ENCODE data around the gene EEPD1.
"Not testable (repeated sequence)": the region's sequence is repeated elsewhere in the genome, so short reads cannot be mapped to it uniquely, and the experiment has no call there.

Gene EEPD1

GRCh38 chr7:36152756-36153570 is at the start of gene EEPD1:
TSS of gene EEPD1 (plus strand) at chr7:36153254. CDS start at chr7:36154325, 1,071 bp downstream.
- peak; percentile 100 for DNase-seq (ENCODE audit: low spot score)

GRCh38 chr7:36103837-36104561 is 49.1 kb upstream of the EEPD1 start:
- no peak for DNase-seq (ENCODE audit: low spot score)

GRCh38 chr7:36106972-36107908 is 45.8 kb upstream of the EEPD1 start:
- not testable (repeated sequence) for DNase-seq (ENCODE audit: low spot score)

GRCh38 chr7:36107926-36108631 is 45.0 kb upstream of the EEPD1 start:
- DNase-seq (ENCODE audit: low spot score) = no peak

- DNase-seq (ENCODE audit: low spot score) = no peak
Observed at GRCh38 chr7:36109013-36109627, 43.9 kb upstream of the EEPD1 start.

- no peak for DNase-seq (ENCODE audit: low spot score)
Observed at GRCh38 chr7:36110584-36110983, 42.5 kb upstream of the EEPD1 start.

- DNase-seq (ENCODE audit: low spot score) = no peak
Observed at GRCh38 chr7:36112969-36113368, 40.1 kb upstream of the EEPD1 start.

- DNase-seq (ENCODE audit: low spot score) = no peak
Observed at GRCh38 chr7:36114355-36114754, 38.7 kb upstream of the EEPD1 start.

GRCh38 chr7:36115448-36116321 is 37.4 kb upstream of the EEPD1 start:
- DNase-seq (ENCODE audit: low spot score) = peak; percentile 50

GRCh38 chr7:36116347-36117202 is 36.5 kb upstream of the EEPD1 start:
- peak; percentile 43 for DNase-seq (ENCODE audit: low spot score)

- no peak for DNase-seq (ENCODE audit: low spot score)
Observed at GRCh38 chr7:36117203-36117840, 35.7 kb upstream of the EEPD1 start.

- DNase-seq (ENCODE audit: low spot score) = no peak
Observed at GRCh38 chr7:36118344-36118743, 34.7 kb upstream of the EEPD1 start.

- no peak for DNase-seq (ENCODE audit: low spot score)
Observed at GRCh38 chr7:36119005-36119706, 33.9 kb upstream of the EEPD1 start.

GRCh38 chr7:36119983-36120646 is 32.9 kb upstream of the EEPD1 start:
- peak; percentile 3 for DNase-seq (ENCODE audit: low spot score)

- not testable (repeated sequence) for DNase-seq (ENCODE audit: low spot score)
Observed at GRCh38 chr7:36125630-36126029, 27.4 kb upstream of the EEPD1 start.

- DNase-seq (ENCODE audit: low spot score) = no peak
Observed at GRCh38 chr7:36127075-36127740, 25.8 kb upstream of the EEPD1 start.

All from CD4-positive, alpha-beta T cell treated with Interleukin-6 at 100 ng/mL for 8 hours (primary cell).